ENCODE measurements around the gene TCL1B. TPM values are rescaled to one million over a fixed set of nuclear protein-coding genes. Genes with fewer than 3 reads are reported as not detected.

TCL1B gene
- total RNA-seq, 1 experiment from 2014 or later: not detected

DNA sequence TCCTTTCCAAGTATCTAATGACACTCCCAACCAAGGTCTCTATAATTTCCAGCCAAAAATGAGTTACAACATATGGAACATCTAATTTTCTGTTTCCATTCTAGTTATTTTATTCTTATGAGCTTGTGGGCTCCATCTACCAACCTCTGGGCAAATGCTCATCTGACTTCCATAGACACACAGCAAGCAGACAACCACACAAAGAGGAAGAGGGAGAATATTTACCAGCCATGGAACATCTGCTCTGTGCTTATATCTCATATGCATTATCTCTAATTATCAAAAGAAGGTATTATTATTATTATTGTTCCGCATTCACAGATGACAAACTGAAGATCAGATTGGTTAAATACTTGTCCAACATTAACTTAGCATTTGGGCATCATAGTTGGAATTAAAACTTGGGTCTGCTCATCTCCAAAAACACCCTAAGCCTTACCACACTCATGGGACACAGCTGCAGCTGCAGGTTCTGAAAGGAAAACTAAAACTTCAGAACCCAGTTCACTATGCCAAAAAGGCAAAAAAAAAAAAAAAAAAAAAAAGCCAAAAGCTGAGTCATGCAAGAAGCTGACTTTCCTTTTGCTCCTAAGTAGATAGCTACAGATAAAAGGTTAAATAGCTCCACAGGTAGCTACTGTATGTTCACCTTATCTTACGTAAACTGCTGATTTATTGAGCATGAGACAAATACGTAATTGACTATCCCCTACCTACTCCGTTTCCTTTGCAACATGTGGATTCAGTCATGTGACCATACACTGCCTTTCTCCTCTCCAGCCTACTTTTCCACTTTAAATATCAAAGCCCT is 23.6 kb upstream of the TCL1B start:
- no peak overlapping the region for H3K4me3 ChIP-seq (ENCODE audit: low read depth in 2 of 2, low read length in 2 of 2)
- H3K27me3 ChIP-seq (ENCODE audit: control insufficient read depth, insufficient read depth, low read length): no peaks in the 10 kb centered on the region
- ATAC-seq (no peak), DNase-seq (ENCODE audit: low read depth, low spot score) (no peak)
- H3K9me3 ChIP-seq (ENCODE audit: control insufficient read depth, insufficient read depth, low read depth, low read length): no peaks in the 10 kb centered on the region
- intact Hi-C loops (cut with micrococcal nuclease; ENCODE audit: unreplicated experiment): no loop called here
- ChIA-PET CTCF (no interaction called here), POLR2A (interaction anchor here (0.6 kb wide), 1 partner anchor 118 kb away, joined by 16 read pairs; no protein-coding TSS in a partner anchor)
- no peak overlapping the region for H3K27ac ChIP-seq (ENCODE audit: low read length)
- TF ChIP-seq, protein P1, sequence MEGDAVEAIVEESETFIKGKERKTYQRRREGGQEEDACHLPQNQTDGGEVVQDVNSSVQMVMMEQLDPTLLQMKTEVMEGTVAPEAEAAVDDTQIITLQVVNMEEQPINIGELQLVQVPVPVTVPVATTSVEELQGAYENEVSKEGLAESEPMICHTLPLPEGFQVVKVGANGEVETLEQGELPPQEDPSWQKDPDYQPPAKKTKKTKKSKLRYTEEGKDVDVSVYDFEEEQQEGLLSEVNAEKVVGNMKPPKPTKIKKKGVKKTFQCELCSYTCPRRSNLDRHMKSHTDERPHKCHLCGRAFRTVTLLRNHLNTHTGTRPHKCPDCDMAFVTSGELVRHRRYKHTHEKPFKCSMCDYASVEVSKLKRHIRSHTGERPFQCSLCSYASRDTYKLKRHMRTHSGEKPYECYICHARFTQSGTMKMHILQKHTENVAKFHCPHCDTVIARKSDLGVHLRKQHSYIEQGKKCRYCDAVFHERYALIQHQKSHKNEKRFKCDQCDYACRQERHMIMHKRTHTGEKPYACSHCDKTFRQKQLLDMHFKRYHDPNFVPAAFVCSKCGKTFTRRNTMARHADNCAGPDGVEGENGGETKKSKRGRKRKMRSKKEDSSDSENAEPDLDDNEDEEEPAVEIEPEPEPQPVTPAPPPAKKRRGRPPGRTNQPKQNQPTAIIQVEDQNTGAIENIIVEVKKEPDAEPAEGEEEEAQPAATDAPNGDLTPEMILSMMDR (IDR thresholded peaks at IDR 0.05): no peak
- TF ChIP-seq SIN3A (IDR thresholded peaks at IDR 0.05; ENCODE audit: borderline replicate concordance, insufficient read depth, low read depth, low read length): no peak
- in situ Hi-C loops (cut with HindIII; ENCODE audit: low pct_unique_long_range_greater_than_20kb, low sequenced_read_pairs): no loop called here
- H3K36me3 ChIP-seq (ENCODE audit: control insufficient read depth, insufficient read depth, low read length): no peaks in the 10 kb centered on the region
- H3K4me1 ChIP-seq (ENCODE audit: control insufficient read depth, insufficient read depth, low read length): no peaks in the 10 kb centered on the region
- no TSS peak for BruUV-seq (replicated peaks)

DNA sequence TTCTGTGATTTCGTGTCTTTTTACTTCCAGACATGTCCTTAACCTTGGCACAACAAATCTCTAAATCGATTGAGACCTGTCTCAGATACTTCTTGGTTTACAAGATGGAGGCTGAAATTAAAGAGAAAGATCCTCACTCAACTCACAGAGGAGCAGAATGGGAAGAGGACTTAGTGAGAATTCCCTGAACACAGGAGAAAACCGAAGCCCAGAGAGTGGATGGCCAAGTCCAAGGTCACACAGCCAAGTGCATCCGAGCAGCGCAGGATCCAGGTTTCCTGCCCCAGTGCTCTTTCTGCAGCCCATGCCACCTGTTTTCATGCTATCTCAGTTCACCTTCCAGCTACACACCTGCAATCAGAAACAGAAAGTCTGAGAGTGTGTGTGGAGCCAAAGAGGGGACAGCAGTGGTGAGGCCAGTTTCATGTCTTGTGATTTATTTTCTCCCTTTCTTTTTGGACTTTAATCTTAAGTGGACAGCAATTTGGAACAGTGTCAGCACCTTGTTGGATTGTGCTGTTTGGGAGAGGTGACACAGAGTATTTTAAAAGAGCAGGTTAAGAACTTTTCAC is 22.9 kb upstream of the TCL1B start:
- CTCF ChIA-PET: no interaction called here
- in situ Hi-C loops (cut with HindIII; ENCODE audit: low pct_unique_long_range_greater_than_20kb, low sequenced_read_pairs): no loop called here

More for the DNA sequence above, 22.9 kb upstream of the TCL1B start:
- Histone ChIP-seq H3K27me3 (ENCODE audit: control insufficient read depth, insufficient read depth, low read length) (no peaks in the 10 kb centered on the region; the same call in 1 of the 2 replicates), H3K9me3 (ENCODE audit: control insufficient read depth, insufficient read depth, low read depth, low read length) (no peaks in the 10 kb centered on the region), H3K27ac (ENCODE audit: low read length) (no peak overlapping the region), H3K36me3 (ENCODE audit: control insufficient read depth, insufficient read depth, low read length) (no peaks in the 10 kb centered on the region), H3K4me1 (ENCODE audit: control insufficient read depth, insufficient read depth, low read length) (no peaks in the 10 kb centered on the region), H3K4me3 (ENCODE audit: low read depth in 2 of 2, low read length in 2 of 2) (no peak overlapping the region)
- TF ChIP-seq SIN3A (IDR thresholded peaks at IDR 0.05; ENCODE audit: borderline replicate concordance, insufficient read depth, low read depth, low read length) (no peak), POLR2AphosphoS5 (IDR thresholded peaks at IDR 0.05; ENCODE audit: low read depth, low read length) (no peak), TCF7L2 (IDR thresholded peaks at IDR 0.05; ENCODE audit: low read depth, low read length) (no peak)
- TF ChIP-seq, protein P2, sequence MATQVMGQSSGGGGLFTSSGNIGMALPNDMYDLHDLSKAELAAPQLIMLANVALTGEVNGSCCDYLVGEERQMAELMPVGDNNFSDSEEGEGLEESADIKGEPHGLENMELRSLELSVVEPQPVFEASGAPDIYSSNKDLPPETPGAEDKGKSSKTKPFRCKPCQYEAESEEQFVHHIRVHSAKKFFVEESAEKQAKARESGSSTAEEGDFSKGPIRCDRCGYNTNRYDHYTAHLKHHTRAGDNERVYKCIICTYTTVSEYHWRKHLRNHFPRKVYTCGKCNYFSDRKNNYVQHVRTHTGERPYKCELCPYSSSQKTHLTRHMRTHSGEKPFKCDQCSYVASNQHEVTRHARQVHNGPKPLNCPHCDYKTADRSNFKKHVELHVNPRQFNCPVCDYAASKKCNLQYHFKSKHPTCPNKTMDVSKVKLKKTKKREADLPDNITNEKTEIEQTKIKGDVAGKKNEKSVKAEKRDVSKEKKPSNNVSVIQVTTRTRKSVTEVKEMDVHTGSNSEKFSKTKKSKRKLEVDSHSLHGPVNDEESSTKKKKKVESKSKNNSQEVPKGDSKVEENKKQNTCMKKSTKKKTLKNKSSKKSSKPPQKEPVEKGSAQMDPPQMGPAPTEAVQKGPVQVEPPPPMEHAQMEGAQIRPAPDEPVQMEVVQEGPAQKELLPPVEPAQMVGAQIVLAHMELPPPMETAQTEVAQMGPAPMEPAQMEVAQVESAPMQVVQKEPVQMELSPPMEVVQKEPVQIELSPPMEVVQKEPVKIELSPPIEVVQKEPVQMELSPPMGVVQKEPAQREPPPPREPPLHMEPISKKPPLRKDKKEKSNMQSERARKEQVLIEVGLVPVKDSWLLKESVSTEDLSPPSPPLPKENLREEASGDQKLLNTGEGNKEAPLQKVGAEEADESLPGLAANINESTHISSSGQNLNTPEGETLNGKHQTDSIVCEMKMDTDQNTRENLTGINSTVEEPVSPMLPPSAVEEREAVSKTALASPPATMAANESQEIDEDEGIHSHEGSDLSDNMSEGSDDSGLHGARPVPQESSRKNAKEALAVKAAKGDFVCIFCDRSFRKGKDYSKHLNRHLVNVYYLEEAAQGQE (IDR thresholded peaks at IDR 0.05; ENCODE audit: insufficient read depth in 1 of 2, low read depth in 2 of 2, low read length in 1 of 2): no peak
- TF ChIP-seq, protein P1 (IDR thresholded peaks at IDR 0.05): no peak
- no peak for DNase-seq (ENCODE audit: low read depth, low spot score)
- POLR2A ChIA-PET: interaction anchor here (0.6 kb wide), 1 partner anchor 117 kb away, joined by 16 read pairs; no protein-coding TSS in a partner anchor
- intact Hi-C loops (cut with micrococcal nuclease; ENCODE audit: unreplicated experiment): no loop called here
- no TSS peak for BruUV-seq (replicated peaks)
- ATAC-seq: no peak

All from Panc1 (cell line).